GM19463 (cell line): ENCODE measurements around the gene SCTR.

ENCODE experiments used
- ATAC-seq: cut with Tn5 transposase; IDR thresholded peaks from one replicate; pipeline ENCODE4 v1.9.1; 2021; ENCODE audit warnings: mild to moderate bottlenecking, moderate library complexity; ENCODE audit not compliant: unreplicated experiment

Gene SCTR

DNA sequence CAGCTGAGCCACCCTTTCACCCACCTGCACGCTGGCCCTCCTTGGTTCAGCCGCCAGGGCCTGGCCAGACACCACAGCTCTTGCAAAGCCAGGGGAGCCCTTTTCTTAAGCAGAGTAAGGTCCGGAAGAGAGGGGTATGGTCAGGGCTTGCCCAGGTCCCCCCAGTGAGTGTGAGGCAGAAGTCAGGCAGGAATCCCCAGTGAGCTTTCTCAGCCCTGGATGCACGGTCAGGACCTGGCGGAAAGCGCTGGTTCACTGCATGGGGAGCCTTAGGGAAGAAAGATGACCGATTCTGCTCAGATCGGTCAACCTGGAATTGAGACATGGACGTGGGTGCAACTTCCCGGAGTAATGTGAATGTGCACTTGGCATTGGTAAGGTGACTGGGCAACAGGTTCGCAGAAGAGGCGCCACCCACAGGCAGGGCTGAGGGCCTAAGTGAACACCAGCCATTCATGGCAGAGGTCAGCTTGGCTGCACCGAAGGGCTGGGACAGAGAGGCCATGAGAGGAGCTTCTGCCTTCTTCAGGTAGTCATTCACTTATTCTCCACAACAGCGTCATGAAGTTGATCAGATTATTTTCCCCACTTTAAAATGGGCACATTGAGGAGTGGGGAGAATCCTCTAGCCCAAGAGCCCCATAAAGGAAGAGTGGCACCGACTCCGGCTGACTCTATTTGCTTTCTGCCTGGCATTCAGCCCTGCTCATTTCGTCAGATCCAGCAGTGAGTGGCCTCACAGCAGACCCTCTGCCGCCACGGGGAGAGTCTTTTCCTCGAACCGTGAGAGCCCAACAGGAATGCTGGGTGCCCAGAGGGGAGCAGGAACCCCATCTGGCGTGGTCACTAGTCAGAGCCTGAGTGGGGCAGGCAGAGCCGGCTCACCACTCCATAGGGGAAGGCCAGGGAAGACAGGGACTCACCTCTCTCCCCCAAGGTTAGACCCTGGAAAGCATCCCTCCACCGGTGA is 35.8 kb downstream of the SCTR start:
- ATAC-seq: peak; percentile 7

DNA sequence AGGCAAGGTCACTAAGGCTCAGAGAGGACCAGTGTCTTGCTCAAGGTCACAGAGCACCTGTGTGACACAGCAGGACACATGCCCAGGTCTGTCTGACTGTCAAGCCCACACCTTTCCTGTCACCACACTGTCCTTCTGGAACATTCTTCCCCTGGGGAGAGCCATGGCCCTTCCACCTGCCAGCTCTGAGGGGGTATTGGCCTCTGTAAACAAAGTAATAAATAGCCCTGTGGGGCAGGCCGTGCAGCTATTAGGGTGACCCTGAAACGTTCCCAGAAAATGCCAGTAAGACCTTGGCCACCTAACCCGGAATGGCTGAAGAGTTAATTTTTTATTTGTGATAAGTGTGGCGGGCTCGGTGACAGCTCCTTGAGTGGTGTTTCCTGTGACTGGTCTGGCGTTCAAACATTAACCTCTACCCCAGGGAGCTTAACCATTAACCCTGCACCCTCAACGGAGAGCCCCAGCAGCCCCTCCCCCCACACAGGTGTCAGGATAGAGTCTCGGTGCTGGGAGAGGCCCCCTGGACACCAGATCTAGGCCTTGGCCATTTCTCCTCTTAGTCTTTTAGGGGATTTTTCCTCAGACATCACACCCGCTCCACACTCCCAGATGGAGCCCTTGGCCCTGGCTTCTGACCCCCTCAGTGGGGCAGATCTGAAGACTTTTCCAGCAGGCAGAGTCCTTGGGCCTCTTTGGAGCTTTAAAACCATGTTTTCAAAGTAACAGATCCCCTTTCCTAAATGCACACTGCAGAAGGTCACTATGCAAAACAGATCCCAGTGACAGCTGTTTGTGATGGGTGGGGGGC is 36.6 kb downstream of the SCTR start:
- ATAC-seq: peak; percentile 92

DNA sequence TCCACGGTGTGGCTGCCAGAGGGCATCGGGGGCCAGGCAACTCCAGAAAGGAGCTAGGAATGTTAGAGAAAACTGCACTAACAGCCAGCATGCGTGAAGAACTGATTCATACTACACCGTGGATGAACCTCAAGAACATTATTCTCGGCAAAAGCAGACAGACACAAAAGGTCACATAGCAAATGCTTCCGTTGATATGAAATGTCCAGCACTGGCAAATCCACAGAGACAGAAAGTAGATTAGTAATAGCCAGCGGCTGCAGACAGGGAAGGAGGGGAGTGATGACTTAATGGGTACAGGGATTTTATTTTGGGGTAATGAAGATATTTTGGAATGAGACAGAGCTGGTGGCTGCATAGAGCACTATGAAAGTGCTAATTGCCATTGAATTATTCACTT is 37.4 kb downstream of the SCTR start:
- no peak for ATAC-seq

DNA sequence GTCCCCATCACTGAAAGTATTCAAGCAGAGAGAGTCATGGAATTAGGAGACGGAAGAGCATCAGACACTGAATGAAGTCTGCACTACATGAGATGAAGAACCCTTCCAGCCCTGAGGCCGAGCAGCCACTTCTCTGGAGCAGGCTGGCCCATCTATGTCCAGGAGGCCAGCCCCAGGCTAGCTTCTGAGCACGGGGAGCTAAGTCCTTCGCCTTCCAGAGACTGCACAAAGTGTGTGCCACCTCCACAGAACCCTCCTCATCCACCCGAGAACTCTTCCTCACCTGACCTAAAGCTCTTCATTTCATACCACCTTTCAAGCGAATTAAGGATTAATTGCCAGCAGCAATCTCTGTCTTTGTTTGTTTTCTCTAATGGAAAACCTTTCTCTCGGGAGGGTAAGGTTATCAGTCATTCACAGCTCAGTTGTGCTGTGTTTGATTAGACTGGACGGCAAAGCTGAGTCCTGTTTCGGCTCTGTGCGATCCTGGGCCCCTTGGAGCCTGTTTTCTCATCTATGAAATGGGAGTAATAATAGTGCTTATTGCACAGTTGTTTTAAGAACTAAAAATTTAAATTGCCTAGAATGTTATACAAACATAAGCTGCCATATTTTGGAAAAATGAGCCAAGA is 38.0 kb downstream of the SCTR start:
- ATAC-seq: no peak

DNA sequence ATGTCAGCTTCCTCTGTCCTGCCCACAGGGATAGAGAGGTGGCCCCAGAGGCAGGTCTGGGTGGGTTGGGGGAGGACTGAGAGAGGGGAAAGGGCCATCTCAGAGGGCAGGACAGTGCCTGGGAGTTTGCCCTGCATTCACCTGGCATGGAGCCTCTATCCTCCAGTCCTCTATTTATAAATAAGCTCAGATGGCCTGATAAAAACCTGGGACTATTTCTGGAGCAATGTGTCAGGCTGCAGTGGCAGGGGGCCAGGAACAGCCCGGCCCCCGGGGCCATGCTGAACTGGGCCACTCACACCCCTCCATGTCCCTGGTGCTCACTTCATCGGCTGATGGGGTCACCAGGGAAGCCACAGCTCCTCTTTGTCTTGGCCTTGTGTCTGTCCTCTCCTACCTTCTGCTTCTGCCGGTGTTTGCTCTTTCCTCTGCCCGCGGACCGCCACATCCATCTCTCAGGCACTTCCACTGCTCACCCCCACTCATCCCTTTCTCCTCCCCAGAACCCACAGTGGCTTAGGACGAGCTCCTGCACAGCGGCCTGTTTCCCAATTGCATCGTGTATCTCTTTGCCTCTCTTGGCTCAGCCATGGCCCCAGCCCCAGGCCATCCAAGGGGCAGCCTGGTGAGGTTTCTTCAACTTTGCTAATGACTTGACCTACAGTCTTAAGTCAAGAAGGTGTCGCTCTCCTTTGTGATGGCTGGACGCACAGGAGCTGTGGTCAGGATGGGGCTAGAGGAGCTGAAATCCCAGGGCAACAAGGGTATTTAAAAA is 38.8 kb downstream of the SCTR start:
- no peak for ATAC-seq

DNA sequence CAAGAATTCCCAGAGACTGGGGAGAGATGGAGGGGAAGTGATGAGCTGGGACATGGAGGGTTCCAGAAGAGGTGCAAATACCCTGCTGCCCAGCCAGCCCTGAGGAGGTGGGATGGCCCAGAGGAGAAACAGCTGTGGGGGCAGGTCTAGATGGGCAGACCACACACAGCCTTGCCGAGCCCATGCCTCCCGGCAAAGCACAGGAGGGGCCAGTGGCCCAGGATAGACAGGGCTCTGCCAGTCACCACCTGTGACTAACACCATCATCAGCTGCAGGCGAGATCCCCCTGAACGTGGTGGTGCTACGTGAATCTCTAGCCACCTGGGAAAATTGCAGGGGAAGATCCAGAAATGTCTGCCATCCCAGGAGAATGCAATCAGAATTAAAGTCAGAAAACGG is 39.4 kb downstream of the SCTR start:
- ATAC-seq: no peak

DNA sequence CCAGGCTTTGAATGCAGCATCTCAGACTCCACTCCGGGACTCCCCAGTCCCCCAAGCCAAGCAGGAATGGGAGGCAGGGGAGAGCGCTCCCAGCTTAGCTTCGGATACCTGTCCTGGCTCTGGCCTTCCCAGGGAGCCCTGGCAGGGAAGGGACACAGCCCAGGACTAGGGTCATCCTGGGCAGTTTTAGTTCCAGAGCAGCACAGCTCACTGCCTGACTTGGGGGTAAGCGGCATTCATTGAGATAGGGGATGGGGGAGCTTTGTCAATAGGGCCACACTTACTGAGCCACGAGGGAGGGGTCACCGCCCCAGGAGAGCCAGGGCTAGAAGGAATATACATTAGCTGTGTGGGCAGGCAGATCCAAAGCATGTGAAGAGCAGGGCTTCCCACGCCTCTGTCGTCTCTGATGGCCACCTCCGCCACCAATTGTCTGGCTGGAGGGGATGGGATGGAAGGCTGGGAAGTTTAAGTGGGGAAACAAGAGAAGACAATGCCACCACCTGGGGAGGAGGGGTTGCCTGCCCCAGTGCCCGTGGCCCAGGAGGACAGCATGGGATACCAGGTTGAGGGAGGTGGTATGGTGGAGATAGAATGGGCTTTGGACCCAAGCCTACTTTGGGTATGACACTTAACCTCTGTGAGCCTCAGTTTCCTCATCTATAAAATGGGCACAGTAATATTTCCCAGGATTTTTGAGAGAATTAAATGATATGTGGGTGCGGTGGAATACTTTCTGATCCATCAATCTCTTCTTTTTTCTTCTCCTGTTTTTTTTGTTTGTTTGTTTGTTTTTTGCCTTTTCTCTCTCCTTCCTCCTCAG is 40.2 kb downstream of the SCTR start:
- ATAC-seq: no peak

DNA sequence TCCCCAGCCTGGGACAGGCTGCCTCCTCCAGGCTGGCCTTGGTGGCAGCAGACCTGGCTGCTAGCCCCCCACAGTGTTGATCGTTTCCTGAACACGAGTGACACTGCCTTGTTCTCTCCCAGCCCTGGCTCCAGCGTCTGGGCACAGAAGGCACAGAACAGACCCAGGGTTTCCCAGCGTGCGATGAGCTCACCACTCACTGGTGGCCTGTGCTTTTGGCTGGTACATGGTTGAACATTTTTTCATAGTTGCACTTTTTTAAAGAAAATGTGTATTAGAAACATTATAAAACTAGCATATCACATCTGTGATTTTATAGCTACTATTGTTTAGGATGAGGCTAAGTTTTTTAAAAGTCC is 40.9 kb downstream of the SCTR start:
- ATAC-seq: no peak

DNA sequence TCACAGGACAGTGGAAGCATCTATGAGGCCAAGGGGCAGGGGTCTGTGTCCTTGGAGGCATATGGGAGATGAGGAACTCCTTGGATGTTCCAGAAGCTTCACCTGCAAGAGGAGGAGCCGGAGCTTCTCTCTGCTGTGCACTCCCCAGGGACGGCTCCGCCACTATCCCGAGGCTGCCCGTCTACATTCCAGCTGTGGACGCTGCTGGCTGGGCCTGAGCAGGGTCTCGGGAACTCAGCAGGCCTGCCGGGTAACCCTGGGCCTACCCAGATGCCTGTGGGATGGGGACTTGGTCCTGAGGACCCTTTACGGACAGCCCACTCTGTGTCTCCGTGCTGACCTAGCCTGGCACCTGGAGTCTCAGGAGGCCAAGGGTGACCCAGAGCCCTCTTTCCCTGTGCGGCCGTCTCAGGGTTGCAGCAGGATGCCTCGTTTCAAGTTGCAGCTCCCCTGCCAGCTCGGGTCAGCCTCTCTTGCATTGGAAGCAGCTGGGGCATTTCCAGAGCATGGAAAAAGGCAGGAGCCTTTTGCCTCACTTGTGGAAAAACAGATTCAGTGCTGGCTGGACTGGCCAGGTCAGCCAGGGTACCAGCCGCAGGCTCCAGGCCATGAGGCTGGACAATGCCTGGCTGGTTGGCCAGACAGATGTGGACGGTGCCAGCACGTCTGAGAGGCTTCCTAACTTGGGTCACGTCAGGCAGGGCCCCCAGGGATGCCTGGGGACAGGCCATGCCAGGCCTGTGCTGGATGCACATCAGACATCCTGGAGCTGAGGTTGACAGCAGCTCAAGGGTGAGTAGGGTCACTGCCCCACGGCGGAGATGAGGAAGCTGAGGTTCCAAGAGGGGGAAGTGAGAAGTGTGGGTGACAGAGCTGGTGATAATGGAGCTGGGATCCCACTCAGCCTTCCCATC is 41.5 kb downstream of the SCTR start:
- no peak for ATAC-seq

DNA sequence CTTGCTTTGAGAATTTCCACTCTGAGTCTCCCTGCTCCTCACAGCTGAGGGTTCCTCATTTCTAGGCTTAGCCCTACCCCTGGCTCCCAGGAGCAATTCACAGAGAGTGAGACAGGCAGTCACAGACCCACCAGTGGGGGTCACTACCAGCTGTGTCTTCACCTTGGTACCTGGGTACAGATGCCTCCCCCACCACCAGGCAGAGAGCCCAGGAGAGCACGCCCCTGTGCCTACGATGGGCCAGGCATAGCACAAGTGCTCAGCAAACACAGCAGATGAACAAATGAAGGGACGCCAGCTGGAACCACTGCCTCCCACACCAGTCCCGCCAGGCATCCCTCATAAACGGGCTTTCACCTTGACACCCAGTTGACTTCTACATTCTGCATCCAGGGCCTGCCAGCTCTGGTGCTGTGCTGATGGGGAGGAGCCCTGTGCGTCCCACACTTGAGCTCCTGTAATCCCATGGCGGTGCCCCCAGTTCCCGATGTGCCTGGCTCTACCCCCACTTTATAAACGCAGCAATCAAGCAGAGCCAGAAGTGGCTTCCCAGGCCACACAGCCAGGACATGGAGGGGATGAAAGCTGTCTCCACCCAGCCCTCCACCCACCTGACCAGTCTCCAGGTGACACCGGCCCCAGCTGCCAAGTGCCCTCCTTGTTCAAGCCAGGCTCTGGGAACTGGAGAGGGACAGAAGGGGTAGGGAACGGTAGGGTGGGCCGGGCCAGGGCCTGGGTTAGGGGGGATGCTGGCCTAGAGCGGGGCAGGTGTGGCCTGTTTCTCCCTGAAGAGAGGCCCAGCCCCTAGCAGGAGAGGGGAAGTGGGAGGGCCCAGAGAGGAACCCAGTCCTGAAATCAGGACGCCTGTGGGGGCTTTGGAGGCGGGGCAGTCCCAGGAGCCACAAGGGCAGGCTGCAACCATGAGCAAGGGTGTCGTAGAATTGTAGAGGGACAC is 42.5 kb downstream of the SCTR start:
- no peak for ATAC-seq

DNA sequence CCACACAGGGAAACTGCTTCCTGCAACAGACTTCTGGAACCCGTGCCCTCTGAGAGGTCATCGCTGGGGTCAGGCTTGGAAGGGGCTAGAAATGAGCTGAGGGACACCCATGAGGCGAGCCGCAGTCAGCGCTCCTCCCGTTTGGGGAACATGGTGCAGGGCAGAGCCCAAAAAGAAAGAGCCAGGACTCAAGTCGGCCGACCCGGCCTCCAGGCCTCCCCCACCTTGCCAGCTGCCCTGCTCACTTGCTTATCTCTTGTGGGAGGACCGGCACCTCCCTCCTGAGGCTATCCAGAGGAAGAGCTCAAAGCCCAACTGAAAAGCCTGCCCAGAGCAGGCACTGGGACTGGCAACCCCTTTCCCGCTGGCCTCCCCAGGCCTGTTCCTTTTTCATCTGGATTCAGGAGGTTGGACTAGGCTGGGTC is 43.6 kb downstream of the SCTR start:
- no peak for ATAC-seq

DNA sequence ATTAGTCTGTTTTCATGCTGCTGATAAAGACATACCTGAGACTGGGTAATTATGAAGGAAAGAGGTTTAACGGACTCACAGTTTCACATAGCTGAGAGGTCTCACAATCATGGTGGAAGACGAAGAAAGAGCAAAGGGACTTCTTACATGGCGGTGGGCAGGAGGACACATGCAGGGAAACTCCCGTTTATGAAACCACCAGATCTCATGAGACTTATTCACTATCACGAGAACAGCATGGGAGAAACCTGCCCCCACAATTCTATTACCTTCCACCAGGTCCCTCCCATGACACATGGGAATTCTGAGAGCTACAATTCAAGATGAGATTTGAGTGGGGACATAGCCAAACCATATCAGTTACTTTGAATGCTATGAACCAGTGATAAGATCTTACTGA is 44.1 kb downstream of the SCTR start:
- no peak for ATAC-seq

DNA sequence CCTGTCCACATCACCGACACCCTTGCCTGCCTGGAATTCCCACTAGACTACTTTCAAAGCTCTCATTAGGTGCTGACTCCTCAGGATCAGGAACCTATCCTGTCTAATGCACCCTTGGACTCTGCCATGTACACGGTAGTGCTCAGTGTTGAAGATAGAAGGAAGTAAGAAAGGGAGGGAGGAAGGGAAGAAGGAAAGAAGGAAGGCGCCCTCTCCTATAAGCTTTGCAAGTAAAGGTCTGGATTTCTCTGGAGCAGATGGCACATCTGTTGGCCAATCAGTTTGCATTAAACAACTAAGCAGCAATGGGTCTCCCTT is 45.3 kb downstream of the SCTR start:
- ATAC-seq: no peak

DNA sequence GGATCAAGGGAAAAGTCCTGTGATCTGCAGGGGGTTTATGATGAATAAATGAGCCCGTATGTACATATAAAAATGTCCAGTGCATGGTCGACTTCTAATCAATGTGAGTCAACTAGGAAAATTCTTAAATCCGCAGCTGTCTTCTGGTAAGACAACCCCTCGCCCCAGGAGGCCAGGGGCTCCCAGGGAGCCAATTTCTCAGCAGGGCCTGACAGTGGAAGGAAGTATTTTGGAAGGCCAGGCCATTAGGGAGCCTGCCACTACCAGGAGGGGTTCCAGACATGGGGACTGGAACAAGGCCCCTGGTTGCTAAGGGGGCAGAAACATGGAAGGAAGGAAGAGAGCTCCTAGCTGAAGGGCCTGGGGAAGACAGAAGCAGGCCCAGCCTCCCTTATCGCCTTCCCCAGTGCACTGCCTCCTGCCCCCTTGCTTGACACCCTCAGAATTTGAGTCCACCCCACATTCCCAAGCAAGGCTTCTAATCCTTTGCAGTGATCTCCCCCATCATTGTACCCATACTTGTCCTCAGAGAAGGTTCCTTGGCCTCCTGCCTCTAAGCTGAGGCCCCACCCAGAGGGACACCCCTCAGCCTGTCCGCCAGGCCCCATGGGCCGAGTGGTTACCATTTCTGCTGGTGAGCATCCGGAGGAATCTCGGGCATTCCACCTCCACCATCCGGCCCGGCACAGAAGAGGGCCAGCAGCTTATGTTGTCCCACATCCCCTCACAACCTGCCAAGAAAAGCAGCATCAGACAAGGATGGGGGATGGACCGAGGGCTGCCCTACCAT is 45.9 kb downstream of the SCTR start:
- no peak for ATAC-seq

DNA sequence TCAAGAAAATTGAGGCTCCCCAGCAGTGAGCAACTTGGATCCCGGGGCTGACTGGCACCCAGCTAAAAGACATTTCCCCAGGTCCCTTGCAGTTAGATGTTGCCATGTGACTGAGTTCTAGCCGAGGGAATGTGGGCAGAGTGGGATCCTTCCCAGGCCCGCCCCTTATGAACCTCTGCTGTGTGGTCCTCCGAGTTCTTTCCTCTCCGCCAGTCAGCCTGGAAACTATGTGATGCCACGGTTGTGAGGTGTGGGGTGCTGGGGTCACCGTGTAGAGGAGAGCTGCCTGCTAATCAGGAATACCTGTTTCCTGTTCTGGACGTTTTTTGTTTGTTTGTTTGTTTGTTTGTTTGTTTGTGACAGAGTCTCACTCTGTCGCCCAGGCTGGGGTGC is 47.2 kb downstream of the SCTR start:
- ATAC-seq: no peak

DNA sequence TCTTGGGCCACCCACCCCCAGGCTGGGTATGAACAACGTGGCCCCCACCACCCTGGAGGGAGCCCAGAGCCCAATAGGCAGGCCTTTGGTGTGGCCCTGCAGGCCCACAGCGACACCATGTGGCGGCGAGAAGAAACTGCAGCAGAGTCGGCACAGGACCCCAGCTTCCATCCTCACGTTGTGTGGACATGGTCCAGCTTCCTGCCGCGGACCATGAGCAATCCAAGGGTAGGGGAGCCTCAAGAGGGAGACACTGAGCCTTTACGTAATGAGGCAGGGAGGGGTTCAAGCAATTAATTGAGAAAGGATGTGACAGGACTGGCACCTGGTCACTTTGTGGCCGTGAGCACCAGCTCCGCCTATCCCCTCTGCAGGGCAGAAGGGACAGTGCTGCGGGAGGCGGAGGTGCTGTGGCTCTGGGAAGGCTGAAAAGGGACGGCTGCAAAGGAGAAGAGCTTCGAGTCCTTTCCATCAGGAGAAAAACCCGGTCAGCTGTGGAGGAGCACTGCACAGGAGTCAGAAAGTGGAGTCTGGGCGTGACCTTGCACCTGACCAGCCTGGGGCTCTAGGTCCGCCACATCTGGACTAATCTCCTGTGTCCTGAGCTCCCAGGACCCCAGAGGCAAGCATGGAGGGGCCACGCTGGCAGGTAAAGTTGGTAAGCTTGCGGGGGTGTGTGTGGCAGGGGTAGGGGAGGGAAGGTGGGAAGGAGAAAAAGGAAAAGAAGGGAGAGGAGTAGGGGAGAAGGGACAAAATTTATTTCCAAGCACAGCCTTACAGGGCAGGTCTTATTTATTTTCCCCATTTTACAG is 47.8 kb downstream of the SCTR start:
- ATAC-seq: peak; percentile 82
